Measurements from ENCODE around the gene ZSCAN5C.
"Not testable (repeated sequence)": the region's sequence is repeated elsewhere in the genome, so short reads cannot be mapped to it uniquely, and the experiment has no call there.

The ZSCAN5C gene

GRCh38 chr19:56176310-56176709 lies 25.8 kb upstream of the ZSCAN5C start:
- H2BK15ac ChIP-seq (replicated peaks; ENCODE audit: low read depth); H3K4me3 ChIP-seq (ENCODE audit: low read length); H4K8ac ChIP-seq (ENCODE audit: low read depth, low read length); H3K27me3 ChIP-seq (ENCODE audit: insufficient read depth, low read length, poor library complexity); H2AK5ac ChIP-seq (ENCODE audit: low read length); H3K18ac ChIP-seq (ENCODE audit: low read length); DNase-seq; H3K23ac ChIP-seq (ENCODE audit: low read length); H2BK5ac ChIP-seq (ENCODE audit: low read length); H3K9ac ChIP-seq (ENCODE audit: low read length); H3K4me2 ChIP-seq (ENCODE audit: low read length); H3K79me2 ChIP-seq (ENCODE audit: control insufficient read depth, insufficient read depth, low read length); H3K4me1 ChIP-seq (ENCODE audit: control insufficient read depth, low read depth, low read length); H2BK120ac ChIP-seq (ENCODE audit: low read depth, low read length); H3K36me3 ChIP-seq (ENCODE audit: control insufficient read depth, insufficient read depth, low read length); H3K56ac ChIP-seq (ENCODE audit: low read length); H4K5ac ChIP-seq (ENCODE audit: low read length); H3K79me1 ChIP-seq (ENCODE audit: low read length); H3K27ac ChIP-seq (ENCODE audit: low read depth, low read length); H3K4ac ChIP-seq (ENCODE audit: low read depth, low read length): not testable (repeated sequence)
- no CpG with 5 or more reads among the region's 11 CpGs for WGBS (ENCODE audit: extremely low coverage, insufficient coverage, low lambda C conversion rate)

- no peak overlapping the region for H3K56ac ChIP-seq (ENCODE audit: low read length)
- no peak overlapping the region for H3K9ac ChIP-seq (ENCODE audit: low read length)
- WGBS (ENCODE audit: extremely low coverage, insufficient coverage, low lambda C conversion rate): no CpG with 5 or more reads among the region's 18 CpGs
- no peaks in the 10 kb centered on the region for H3K27me3 ChIP-seq (ENCODE audit: insufficient read depth, low read length, poor library complexity)
- no peak overlapping the region for H2BK120ac ChIP-seq (ENCODE audit: low read depth, low read length)
- no peak overlapping the region for H3K18ac ChIP-seq (ENCODE audit: low read length)
- no peak overlapping the region for H3K4ac ChIP-seq (ENCODE audit: low read depth, low read length)
- no peak overlapping the region for H4K5ac ChIP-seq (ENCODE audit: low read length)
- DNase-seq: no peak
- H3K79me2 ChIP-seq (ENCODE audit: control insufficient read depth, insufficient read depth, low read length): no peaks in the 10 kb centered on the region
- H3K4me3 ChIP-seq (ENCODE audit: low read length): no peak overlapping the region
- no peak overlapping the region for H2BK5ac ChIP-seq (ENCODE audit: low read length)
- no peak overlapping the region for H3K4me2 ChIP-seq (ENCODE audit: low read length)
- H4K8ac ChIP-seq (ENCODE audit: low read depth, low read length): no peak overlapping the region
- H3K79me1 ChIP-seq (ENCODE audit: low read length): no peaks in the 10 kb centered on the region
- no peak overlapping the region for H2AK5ac ChIP-seq (ENCODE audit: low read length)
- no peak overlapping the region for H3K23ac ChIP-seq (ENCODE audit: low read length)
- H3K27ac ChIP-seq (ENCODE audit: low read depth, low read length): no peak overlapping the region
- no peaks in the 10 kb centered on the region for H3K36me3 ChIP-seq (ENCODE audit: control insufficient read depth, insufficient read depth, low read length)
- no peak overlapping the region for H2BK15ac ChIP-seq (replicated peaks; ENCODE audit: low read depth)
- H3K4me1 ChIP-seq (ENCODE audit: control insufficient read depth, low read depth, low read length): no peaks in the 10 kb centered on the region
These were observed 25.2 kb upstream of the ZSCAN5C start for GRCh38 chr19:56176881-56177280.

GRCh38 chr19:56177564-56178243 lies 24.4 kb upstream of the ZSCAN5C start:
- Histone ChIP-seq H2AK5ac (ENCODE audit: low read length) (no peak overlapping the region), H3K4me1 (ENCODE audit: control insufficient read depth, low read depth, low read length) (no peaks in the 10 kb centered on the region), H3K23ac (ENCODE audit: low read length) (no peak overlapping the region), H3K18ac (ENCODE audit: low read length) (no peak overlapping the region), H3K79me1 (ENCODE audit: low read length) (no peaks in the 10 kb centered on the region), H3K27ac (ENCODE audit: low read depth, low read length) (no peak overlapping the region), H3K4me2 (ENCODE audit: low read length) (no peak overlapping the region), H4K5ac (ENCODE audit: low read length) (no peak overlapping the region), H4K8ac (ENCODE audit: low read depth, low read length) (no peak overlapping the region), H2BK15ac (replicated peaks; ENCODE audit: low read depth) (no peak overlapping the region), H2BK120ac (ENCODE audit: low read depth, low read length) (no peak overlapping the region), H3K4me3 (ENCODE audit: low read length) (no peak overlapping the region), H3K4ac (ENCODE audit: low read depth, low read length) (no peak overlapping the region), H3K27me3 (ENCODE audit: insufficient read depth, low read length, poor library complexity) (no peaks in the 10 kb centered on the region), H3K36me3 (ENCODE audit: control insufficient read depth, insufficient read depth, low read length) (no peaks in the 10 kb centered on the region), H2BK5ac (ENCODE audit: low read length) (no peak overlapping the region), H3K9ac (ENCODE audit: low read length) (no peak overlapping the region), H3K79me2 (ENCODE audit: control insufficient read depth, insufficient read depth, low read length) (no peaks in the 10 kb centered on the region), H3K56ac (ENCODE audit: low read length) (no peak overlapping the region)
- no CpG with 5 or more reads among the region's 11 CpGs for WGBS (ENCODE audit: extremely low coverage, insufficient coverage, low lambda C conversion rate)
- no peak for DNase-seq

GRCh38 chr19:56189785-56190184 lies 12.3 kb upstream of the ZSCAN5C start:
- no peak overlapping the region for H2BK15ac ChIP-seq (replicated peaks; ENCODE audit: low read depth)
- no peak overlapping the region for H3K18ac ChIP-seq (ENCODE audit: low read length)
- H3K36me3 ChIP-seq (ENCODE audit: control insufficient read depth, insufficient read depth, low read length): no peaks in the 10 kb centered on the region
- no peak overlapping the region for H4K5ac ChIP-seq (ENCODE audit: low read length)
- H3K4me2 ChIP-seq (ENCODE audit: low read length): no peak overlapping the region
- H3K27me3 ChIP-seq (ENCODE audit: insufficient read depth, low read length, poor library complexity): no peaks in the 10 kb centered on the region
- no peak overlapping the region for H3K56ac ChIP-seq (ENCODE audit: low read length)
- H3K4me3 ChIP-seq (ENCODE audit: low read length): no peak overlapping the region
- H3K9ac ChIP-seq (ENCODE audit: low read length): no peak overlapping the region
- H2BK120ac ChIP-seq (ENCODE audit: low read depth, low read length): no peak overlapping the region
- no CpG with 5 or more reads among the region's 17 CpGs for WGBS (ENCODE audit: extremely low coverage, insufficient coverage, low lambda C conversion rate)
- H3K4ac ChIP-seq (ENCODE audit: low read depth, low read length): no peak overlapping the region
- H2AK5ac ChIP-seq (ENCODE audit: low read length): no peak overlapping the region
- no peaks in the 10 kb centered on the region for H3K79me2 ChIP-seq (ENCODE audit: control insufficient read depth, insufficient read depth, low read length)
- DNase-seq: peak; percentile 11
- no peak overlapping the region for H4K8ac ChIP-seq (ENCODE audit: low read depth, low read length)
- H3K27ac ChIP-seq (ENCODE audit: low read depth, low read length): no peak overlapping the region
- no peak overlapping the region for H3K23ac ChIP-seq (ENCODE audit: low read length)
- no peaks in the 10 kb centered on the region for H3K79me1 ChIP-seq (ENCODE audit: low read length)
- H3K4me1 ChIP-seq (ENCODE audit: control insufficient read depth, low read depth, low read length): no peaks in the 10 kb centered on the region
- H2BK5ac ChIP-seq (ENCODE audit: low read length): no peak overlapping the region

GRCh38 chr19:56191115-56191514 lies 11.0 kb upstream of the ZSCAN5C start:
- no peak overlapping the region for H3K23ac ChIP-seq (ENCODE audit: low read length)
- no CpG with 5 or more reads among the region's 7 CpGs for WGBS (ENCODE audit: extremely low coverage, insufficient coverage, low lambda C conversion rate)
- no peak overlapping the region for H2BK5ac ChIP-seq (ENCODE audit: low read length)
- H3K56ac ChIP-seq (ENCODE audit: low read length): no peak overlapping the region
- no peak overlapping the region for H4K8ac ChIP-seq (ENCODE audit: low read depth, low read length)
- H3K36me3 ChIP-seq (ENCODE audit: control insufficient read depth, insufficient read depth, low read length): no peaks in the 10 kb centered on the region
- no peak overlapping the region for H2BK15ac ChIP-seq (replicated peaks; ENCODE audit: low read depth)
- no peaks in the 10 kb centered on the region for H3K4me1 ChIP-seq (ENCODE audit: control insufficient read depth, low read depth, low read length)
- no peak overlapping the region for H3K4ac ChIP-seq (ENCODE audit: low read depth, low read length)
- H3K4me2 ChIP-seq (ENCODE audit: low read length): no peak overlapping the region
- H4K5ac ChIP-seq (ENCODE audit: low read length): no peak overlapping the region
- H2AK5ac ChIP-seq (ENCODE audit: low read length): no peak overlapping the region
- no peaks in the 10 kb centered on the region for H3K79me1 ChIP-seq (ENCODE audit: low read length)
- H2BK120ac ChIP-seq (ENCODE audit: low read depth, low read length): no peak overlapping the region
- no peaks in the 10 kb centered on the region for H3K27me3 ChIP-seq (ENCODE audit: insufficient read depth, low read length, poor library complexity)
- DNase-seq: peak; percentile 3
- no peak overlapping the region for H3K9ac ChIP-seq (ENCODE audit: low read length)
- H3K18ac ChIP-seq (ENCODE audit: low read length): no peak overlapping the region
- no peak overlapping the region for H3K27ac ChIP-seq (ENCODE audit: low read depth, low read length)
- no peak overlapping the region for H3K4me3 ChIP-seq (ENCODE audit: low read length)
- H3K79me2 ChIP-seq (ENCODE audit: control insufficient read depth, insufficient read depth, low read length): no peaks in the 10 kb centered on the region

- no peak overlapping the region for H3K23ac ChIP-seq (ENCODE audit: low read length)
- H4K5ac ChIP-seq (ENCODE audit: low read length): no peak overlapping the region
- H4K8ac ChIP-seq (ENCODE audit: low read depth, low read length): no peak overlapping the region
- no peak overlapping the region for H3K4me2 ChIP-seq (ENCODE audit: low read length)
- H3K18ac ChIP-seq (ENCODE audit: low read length): no peak overlapping the region
- DNase-seq: no peak
- no peaks in the 10 kb centered on the region for H3K79me2 ChIP-seq (ENCODE audit: control insufficient read depth, insufficient read depth, low read length)
- H2BK120ac ChIP-seq (ENCODE audit: low read depth, low read length): no peak overlapping the region
- H2AK5ac ChIP-seq (ENCODE audit: low read length): no peak overlapping the region
- no peak overlapping the region for H2BK15ac ChIP-seq (replicated peaks; ENCODE audit: low read depth)
- H3K36me3 ChIP-seq (ENCODE audit: control insufficient read depth, insufficient read depth, low read length): no peaks in the 10 kb centered on the region
- H3K27ac ChIP-seq (ENCODE audit: low read depth, low read length): no peak overlapping the region
- no peak overlapping the region for H2BK5ac ChIP-seq (ENCODE audit: low read length)
- no peak overlapping the region for H3K9ac ChIP-seq (ENCODE audit: low read length)
- no peaks in the 10 kb centered on the region for H3K79me1 ChIP-seq (ENCODE audit: low read length)
- no peaks in the 10 kb centered on the region for H3K4me1 ChIP-seq (ENCODE audit: control insufficient read depth, low read depth, low read length)
- no peak overlapping the region for H3K4me3 ChIP-seq (ENCODE audit: low read length)
- no peaks in the 10 kb centered on the region for H3K27me3 ChIP-seq (ENCODE audit: insufficient read depth, low read length, poor library complexity)
- H3K4ac ChIP-seq (ENCODE audit: low read depth, low read length): no peak overlapping the region
- H3K56ac ChIP-seq (ENCODE audit: low read length): no peak overlapping the region
- WGBS (ENCODE audit: extremely low coverage, insufficient coverage, low lambda C conversion rate): no CpG with 5 or more reads among the region's 10 CpGs
These were observed 10.4 kb upstream of the ZSCAN5C start for GRCh38 chr19:56191711-56192110.
